PFSK-1 (cell line): ENCODE data around the gene EFHD1. TPM values are rescaled to one million over a fixed set of nuclear protein-coding genes. Genes with fewer than 3 reads are reported as not detected.

ENCODE experiments used
- FOXP2 ChIP-seq: optimal IDR thresholded peaks from 2 replicates; pipeline ENCODE3; 2011; ENCODE audit warnings: borderline replicate concordance, control low read depth, inconsistent platforms; ENCODE audit not compliant: insufficient read depth; ENCODE audit errors: extremely low read length, extremely low read depth
- POLR2AphosphoS5 ChIP-seq: IDR thresholded peaks from 2 replicates; pipeline ENCODE4 v1.6.1; 2012; ENCODE audit warnings: low read depth, mild to moderate bottlenecking, control low read depth, low read length, moderate library complexity
- SIN3A ChIP-seq: IDR thresholded peaks from 2 replicates; pipeline ENCODE4 v1.6.1; 2012; ENCODE audit warnings: mild to moderate bottlenecking, low read length, moderate library complexity, borderline replicate concordance; ENCODE audit not compliant: insufficient read depth
- TAF1 ChIP-seq: IDR thresholded peaks from 2 replicates; pipeline ENCODE4 v1.6.1; 2012; ENCODE audit warnings: low read length, control low read depth, borderline replicate concordance; ENCODE audit not compliant: insufficient read depth
- polyA plus RNA-seq: library from polyadenylated mRNA; unstranded; fragments of >200 nt; gene quantifications from one replicate; pipeline ENCODE4 v1.2.1, GENCODE V29; 2012; ENCODE audit warnings: low read depth, missing spikeins; ENCODE audit not compliant: insufficient read length
- TF ChIP-seq, protein P1 (sequence below), 2 experiments: IDR thresholded peaks; 2 replicates each; pipeline versions ENCODE4 v1.6.1 to v1.8.0; 2011 to 2012; ENCODE audit warnings: low read depth in 2 of 2, low read length in 2 of 2, control low read depth in 1 of 2, inconsistent platforms in 1 of 2, mild to moderate bottlenecking in 1 of 2, moderate library complexity in 1 of 2; ENCODE audit not compliant: insufficient read depth in 1 of 2

Gene EFHD1, protein sequence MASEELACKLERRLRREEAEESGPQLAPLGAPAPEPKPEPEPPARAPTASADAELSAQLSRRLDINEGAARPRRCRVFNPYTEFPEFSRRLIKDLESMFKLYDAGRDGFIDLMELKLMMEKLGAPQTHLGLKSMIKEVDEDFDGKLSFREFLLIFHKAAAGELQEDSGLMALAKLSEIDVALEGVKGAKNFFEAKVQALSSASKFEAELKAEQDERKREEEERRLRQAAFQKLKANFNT
- polyA plus RNA-seq: 1.8 TPM

DNA sequence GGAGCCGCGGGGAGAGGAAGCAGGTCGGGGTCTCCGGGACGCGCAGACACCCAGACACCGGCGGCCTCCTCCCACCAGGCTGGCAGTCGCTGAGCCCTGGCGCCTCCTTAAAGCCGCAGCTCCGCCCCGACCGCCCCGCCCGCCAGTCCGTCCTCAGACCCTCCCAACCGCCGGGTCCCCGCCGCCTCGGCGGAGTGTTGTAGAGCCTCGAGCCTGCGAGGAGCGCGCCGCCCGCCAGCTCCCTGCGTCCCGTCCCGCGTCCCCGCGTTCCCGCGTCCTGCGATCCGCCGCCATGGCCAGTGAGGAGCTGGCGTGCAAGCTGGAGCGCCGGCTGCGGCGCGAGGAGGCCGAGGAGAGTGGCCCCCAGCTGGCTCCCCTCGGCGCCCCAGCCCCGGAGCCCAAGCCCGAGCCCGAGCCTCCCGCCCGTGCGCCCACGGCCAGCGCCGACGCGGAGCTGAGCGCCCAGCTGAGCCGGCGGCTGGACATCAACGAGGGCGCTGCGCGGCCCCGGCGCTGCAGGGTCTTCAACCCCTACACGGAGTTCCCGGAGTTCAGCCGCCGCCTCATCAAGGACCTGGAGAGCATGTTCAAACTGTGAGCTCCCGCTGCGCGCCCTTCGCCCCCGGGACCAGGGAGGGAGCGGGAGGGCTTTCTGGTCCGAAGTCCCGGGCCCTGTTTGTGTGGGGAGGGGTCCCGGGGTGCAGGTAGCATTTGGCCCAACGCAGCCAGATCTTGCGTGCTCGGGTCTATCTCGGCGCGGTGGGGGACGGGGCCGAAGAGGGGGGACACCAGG is at the start of gene EFHD1:
EFHD1 (plus strand) TSS at position 192 of the 793 bp plus-strand sequence; CDS start at position 293, 101 bp downstream.
- TF ChIP-seq SIN3A: no peak
- no peak for TF ChIP-seq FOXP2
- TF ChIP-seq POLR2AphosphoS5: no peak
- TF ChIP-seq TAF1: no peak
- TF ChIP-seq, protein P1, sequence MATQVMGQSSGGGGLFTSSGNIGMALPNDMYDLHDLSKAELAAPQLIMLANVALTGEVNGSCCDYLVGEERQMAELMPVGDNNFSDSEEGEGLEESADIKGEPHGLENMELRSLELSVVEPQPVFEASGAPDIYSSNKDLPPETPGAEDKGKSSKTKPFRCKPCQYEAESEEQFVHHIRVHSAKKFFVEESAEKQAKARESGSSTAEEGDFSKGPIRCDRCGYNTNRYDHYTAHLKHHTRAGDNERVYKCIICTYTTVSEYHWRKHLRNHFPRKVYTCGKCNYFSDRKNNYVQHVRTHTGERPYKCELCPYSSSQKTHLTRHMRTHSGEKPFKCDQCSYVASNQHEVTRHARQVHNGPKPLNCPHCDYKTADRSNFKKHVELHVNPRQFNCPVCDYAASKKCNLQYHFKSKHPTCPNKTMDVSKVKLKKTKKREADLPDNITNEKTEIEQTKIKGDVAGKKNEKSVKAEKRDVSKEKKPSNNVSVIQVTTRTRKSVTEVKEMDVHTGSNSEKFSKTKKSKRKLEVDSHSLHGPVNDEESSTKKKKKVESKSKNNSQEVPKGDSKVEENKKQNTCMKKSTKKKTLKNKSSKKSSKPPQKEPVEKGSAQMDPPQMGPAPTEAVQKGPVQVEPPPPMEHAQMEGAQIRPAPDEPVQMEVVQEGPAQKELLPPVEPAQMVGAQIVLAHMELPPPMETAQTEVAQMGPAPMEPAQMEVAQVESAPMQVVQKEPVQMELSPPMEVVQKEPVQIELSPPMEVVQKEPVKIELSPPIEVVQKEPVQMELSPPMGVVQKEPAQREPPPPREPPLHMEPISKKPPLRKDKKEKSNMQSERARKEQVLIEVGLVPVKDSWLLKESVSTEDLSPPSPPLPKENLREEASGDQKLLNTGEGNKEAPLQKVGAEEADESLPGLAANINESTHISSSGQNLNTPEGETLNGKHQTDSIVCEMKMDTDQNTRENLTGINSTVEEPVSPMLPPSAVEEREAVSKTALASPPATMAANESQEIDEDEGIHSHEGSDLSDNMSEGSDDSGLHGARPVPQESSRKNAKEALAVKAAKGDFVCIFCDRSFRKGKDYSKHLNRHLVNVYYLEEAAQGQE (IDR thresholded peaks at IDR 0.05; ENCODE audit: insufficient read depth in 1 of 2, low read depth in 2 of 2, low read length in 2 of 2): no peak

DNA sequence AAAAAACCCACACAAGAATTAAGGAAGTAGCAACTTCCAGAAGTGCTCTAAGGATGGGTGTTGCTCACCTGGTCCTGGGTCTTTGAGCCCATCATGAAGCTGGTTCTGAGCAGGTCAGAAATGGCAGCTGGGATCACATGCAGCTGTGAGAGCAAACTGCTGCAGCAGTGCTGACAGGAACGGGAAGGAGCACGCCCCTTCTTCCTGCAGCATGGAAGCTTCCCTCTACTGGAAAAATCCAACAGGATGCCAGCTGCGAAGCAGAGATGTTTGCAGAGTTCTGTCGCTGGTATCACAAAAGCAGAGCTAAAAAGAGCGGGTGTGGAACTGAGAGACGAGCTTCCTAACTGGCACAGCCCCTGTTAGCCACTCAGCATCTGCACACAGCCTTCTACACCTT is 49.2 kb upstream of the EFHD1 start:
- TF ChIP-seq POLR2AphosphoS5 (no peak), SIN3A (no peak), FOXP2 (no peak), TAF1 (no peak)
- TF ChIP-seq, protein P1 (IDR thresholded peaks at IDR 0.05; ENCODE audit: insufficient read depth in 1 of 2, low read depth in 2 of 2, low read length in 2 of 2): no peak

DNA sequence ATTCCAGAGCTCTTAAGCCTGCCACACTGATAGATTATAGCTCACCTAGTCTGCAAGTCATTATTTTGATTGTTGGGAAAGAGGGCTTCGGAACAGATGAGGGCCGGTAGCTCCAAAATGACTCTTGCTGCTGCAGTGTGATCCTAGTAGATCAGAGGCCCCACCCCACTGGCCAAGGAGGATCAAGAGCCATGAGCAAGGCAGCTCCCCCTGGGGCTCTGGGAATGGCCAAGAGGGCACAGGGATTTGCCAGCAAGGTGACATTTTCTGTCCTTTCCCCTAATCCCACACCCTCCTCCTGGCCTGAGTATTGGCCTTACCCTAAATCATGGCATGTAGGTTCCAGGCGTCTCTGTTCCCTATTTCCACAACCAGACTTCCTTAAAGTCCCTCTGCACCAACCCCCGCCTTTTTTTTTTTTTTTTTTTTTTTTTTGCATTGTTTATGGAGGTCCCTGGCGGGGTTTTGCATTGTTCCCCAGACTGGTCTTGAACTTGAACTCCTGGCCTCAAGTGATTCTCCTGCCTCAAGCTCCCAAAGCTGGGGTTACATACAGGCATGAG is 46.4 kb upstream of the EFHD1 start:
- TF ChIP-seq FOXP2 (no peak), SIN3A (no peak), POLR2AphosphoS5 (no peak), TAF1 (no peak)
- TF ChIP-seq, protein P1 (IDR thresholded peaks at IDR 0.05; ENCODE audit: insufficient read depth in 1 of 2, low read depth in 2 of 2, low read length in 2 of 2): no peak

DNA sequence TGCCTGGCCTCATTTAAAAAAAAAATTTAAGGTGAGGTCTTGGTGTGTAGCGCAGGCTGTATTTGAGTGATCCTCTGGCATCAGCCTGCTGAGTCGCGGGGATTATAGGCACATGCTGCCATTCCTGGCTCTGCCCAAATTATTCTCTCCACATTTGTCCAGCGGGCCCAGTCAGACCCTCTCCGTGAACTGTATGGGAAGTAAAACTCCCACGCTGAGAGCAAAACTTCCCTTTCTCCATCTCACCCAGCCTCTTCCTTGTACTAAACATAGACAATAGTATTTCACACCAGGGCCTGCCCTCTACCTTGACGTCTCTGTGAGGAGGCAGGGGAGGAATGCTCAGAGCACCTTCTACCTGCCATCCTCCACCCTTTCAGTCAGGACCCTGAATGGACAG is 45.9 kb upstream of the EFHD1 start:
- TF ChIP-seq, protein P1 (IDR thresholded peaks at IDR 0.05; ENCODE audit: insufficient read depth in 1 of 2, low read depth in 2 of 2, low read length in 2 of 2): no peak
- no peak for TF ChIP-seq SIN3A
- TF ChIP-seq TAF1: no peak
